PC-3 (cell line): ENCODE results near the gene EIF4EBP3.

Experiments used
- EZH2phosphoT487 ChIP-seq: fragments of 300-600 bp; sonication (generic); IDR thresholded peaks from 2 replicates; pipeline ENCODE4 v1.6.1; 2018; ENCODE audit warnings: mild to moderate bottlenecking, antibody characterized with exemption, low read length, borderline replicate concordance
- TF ChIP-seq, protein P1 (sequence below): fragments of 300-600 bp; sonication (generic); conservative IDR thresholded peaks from 2 replicates; pipeline ENCODE4 v1.5.1; 2017; ENCODE audit warnings: antibody characterized with exemption, low read depth, mild to moderate bottlenecking, low read length

DNA sequence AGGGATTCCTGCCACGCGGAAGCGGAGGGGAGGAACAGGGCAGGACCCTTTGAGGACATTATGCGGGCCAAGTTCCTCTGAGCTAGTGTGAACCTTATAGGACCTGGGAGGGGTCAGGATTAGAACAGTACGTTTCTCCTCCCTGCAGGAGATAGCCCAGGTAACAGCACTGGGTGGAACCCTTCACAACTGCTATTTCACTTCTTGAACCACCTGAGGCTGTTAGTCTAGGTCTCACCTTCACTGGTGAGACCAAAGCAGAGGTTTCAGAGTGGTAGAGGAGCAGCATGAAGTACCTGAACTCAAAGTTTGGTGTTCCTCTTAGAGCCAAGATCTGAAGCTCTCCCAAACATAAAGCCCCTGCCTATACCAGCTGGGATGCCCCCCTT, 832 bp downstream of the EIF4EBP3 start:
- TF ChIP-seq, protein P1, sequence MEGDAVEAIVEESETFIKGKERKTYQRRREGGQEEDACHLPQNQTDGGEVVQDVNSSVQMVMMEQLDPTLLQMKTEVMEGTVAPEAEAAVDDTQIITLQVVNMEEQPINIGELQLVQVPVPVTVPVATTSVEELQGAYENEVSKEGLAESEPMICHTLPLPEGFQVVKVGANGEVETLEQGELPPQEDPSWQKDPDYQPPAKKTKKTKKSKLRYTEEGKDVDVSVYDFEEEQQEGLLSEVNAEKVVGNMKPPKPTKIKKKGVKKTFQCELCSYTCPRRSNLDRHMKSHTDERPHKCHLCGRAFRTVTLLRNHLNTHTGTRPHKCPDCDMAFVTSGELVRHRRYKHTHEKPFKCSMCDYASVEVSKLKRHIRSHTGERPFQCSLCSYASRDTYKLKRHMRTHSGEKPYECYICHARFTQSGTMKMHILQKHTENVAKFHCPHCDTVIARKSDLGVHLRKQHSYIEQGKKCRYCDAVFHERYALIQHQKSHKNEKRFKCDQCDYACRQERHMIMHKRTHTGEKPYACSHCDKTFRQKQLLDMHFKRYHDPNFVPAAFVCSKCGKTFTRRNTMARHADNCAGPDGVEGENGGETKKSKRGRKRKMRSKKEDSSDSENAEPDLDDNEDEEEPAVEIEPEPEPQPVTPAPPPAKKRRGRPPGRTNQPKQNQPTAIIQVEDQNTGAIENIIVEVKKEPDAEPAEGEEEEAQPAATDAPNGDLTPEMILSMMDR: no peak
- no peak for TF ChIP-seq EZH2phosphoT487
